OCI-LY1 (cell line): ENCODE data around the gene NPEPPS.
A peak's percentile ranks its signal among the peaks of the same experiment; 100 is the strongest.

Experiments
- EZH2 ChIP-seq: fragments of 200-600 bp; sonication (generic), shearing (Covaris generic); IDR thresholded peaks from 2 replicates; pipeline ENCODE4 v1.8.0; 2017; ENCODE audit warnings: borderline replicate concordance, mixed run types, mild to moderate bottlenecking, antibody characterized with exemption, low read length, moderate library complexity, mixed read lengths
- TF ChIP-seq, protein P1 (sequence below): fragments of 200-600 bp; sonication (generic), shearing (Covaris generic); IDR thresholded peaks from 2 replicates; pipeline ENCODE4 v1.5.1; 2017; ENCODE audit warnings: mild to moderate bottlenecking, antibody characterized with exemption, low read length, moderate library complexity, mixed read lengths

DNA sequence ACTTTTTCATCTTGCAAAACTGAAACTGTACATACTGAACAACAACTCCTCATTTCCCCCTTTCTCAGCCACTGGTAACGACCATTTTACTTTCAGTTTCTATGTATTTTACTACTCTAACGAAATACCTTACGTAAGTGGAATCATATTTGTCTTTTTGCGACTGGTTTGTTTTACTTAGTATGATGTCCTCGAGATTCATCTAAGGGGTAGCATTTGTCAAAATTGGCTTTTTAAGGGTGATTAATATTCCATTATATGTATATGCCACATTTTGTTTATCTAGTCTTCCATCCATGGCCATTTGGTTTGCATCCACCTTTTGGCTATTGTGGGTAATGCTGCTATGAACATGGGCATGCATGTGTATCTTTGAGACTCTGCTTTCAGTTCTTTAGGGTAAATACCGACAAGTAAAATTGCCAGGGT, 129.2 kb downstream of the NPEPPS start:
- TF ChIP-seq, protein P1, sequence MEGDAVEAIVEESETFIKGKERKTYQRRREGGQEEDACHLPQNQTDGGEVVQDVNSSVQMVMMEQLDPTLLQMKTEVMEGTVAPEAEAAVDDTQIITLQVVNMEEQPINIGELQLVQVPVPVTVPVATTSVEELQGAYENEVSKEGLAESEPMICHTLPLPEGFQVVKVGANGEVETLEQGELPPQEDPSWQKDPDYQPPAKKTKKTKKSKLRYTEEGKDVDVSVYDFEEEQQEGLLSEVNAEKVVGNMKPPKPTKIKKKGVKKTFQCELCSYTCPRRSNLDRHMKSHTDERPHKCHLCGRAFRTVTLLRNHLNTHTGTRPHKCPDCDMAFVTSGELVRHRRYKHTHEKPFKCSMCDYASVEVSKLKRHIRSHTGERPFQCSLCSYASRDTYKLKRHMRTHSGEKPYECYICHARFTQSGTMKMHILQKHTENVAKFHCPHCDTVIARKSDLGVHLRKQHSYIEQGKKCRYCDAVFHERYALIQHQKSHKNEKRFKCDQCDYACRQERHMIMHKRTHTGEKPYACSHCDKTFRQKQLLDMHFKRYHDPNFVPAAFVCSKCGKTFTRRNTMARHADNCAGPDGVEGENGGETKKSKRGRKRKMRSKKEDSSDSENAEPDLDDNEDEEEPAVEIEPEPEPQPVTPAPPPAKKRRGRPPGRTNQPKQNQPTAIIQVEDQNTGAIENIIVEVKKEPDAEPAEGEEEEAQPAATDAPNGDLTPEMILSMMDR, result peak; percentile 9; the same call in 1 of the 2 replicates
- TF ChIP-seq EZH2, result no peak
